Lower leg skin (tissue), 3 donors: ENCODE results near the gene ZNF777.

Experiments used
- CTCF ChIP-seq, 3 donors: fragments of 450-650 bp; IDR thresholded peaks; one replicate each; pipeline ENCODE4 v1.5.1; 2016; ENCODE audit warnings: antibody characterized with exemption in 3 of 3, mild to moderate bottlenecking in 3 of 3, moderate library complexity in 2 of 3
- POLR2A ChIP-seq, 2 donors: fragments of 450-650 bp; IDR thresholded peaks; one replicate each; pipeline ENCODE4 v1.6.1; 2016 to 2017; ENCODE audit warnings: antibody characterized with exemption in 2 of 2, mild to moderate bottlenecking in 1 of 2, moderate library complexity in 1 of 2

GRCh38 chr7:149443523-149443922 lies 17.3 kb downstream of the ZNF777 start:
- TF ChIP-seq POLR2A (IDR thresholded peaks at IDR 0.05) (no peak), CTCF (IDR thresholded peaks at IDR 0.05) (no peak)
